GM12891 (cell line): ENCODE results near the gene MYO5B.

Experiments used
- POLR2A ChIP-seq: IDR thresholded peaks from 2 replicates; pipeline ENCODE4 v1.6.1; 2011; ENCODE audit warnings: low read depth, low read length, control low read depth
- POLR2AphosphoS5 ChIP-seq: IDR thresholded peaks from 2 replicates; pipeline ENCODE4 v1.6.1; 2011; ENCODE audit warnings: low read depth, low read length, control low read depth

GRCh38 chr18:50161597-50162205 lies 33.2 kb downstream of the MYO5B start:
- TF ChIP-seq POLR2A (no peak), POLR2AphosphoS5 (no peak)
